HG02938 (cell line): ENCODE measurements around the gene ARHGAP22.

Source experiments
- ATAC-seq: cut with Tn5 transposase; IDR thresholded peaks from one replicate; pipeline ENCODE4 v1.9.1; 2021; ENCODE audit warnings: mild to moderate bottlenecking, moderate library complexity; ENCODE audit not compliant: unreplicated experiment

ARHGAP22 gene

DNA sequence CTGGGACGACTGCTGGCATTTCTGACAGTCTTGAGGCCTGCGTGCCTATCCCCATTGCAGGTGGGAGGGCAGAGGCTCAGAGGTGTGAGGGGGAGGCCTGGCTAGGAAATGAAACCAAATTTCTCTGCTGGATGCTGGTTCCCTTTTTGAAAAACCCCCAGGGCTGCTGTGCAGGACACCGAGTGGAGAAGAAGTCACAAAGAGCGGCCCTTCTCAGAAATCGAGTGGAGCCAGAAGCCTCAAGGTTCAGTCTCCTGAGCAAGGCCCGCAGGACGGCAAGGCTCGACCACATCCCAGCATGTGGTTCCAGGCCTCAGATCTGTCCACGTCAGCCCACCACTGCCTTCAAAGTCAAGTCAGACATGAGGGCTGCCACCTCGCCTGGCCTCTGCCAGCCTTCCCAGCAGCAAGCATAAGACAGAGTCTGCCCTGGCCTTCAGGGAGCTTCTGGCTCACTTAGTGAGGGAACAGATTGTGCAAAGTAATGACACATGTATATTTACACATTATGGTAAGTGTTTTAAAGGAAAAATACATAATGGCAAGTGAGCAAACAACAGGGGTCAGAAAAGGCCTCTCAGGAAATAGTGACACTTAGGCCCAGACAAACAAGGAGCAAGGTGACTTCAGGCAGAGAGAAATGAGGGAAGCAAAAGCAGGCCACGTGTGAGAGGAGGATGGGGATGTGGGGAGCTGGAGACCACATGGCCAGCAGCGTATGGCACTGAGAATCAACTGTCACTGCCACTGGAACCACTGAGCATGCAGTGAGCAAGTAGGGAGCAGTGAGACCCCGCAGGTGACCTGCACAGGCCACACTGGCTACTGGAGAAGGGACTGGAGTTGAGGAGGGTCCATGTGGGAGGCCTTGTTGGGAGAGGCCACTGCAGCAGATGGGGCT is 86.7 kb downstream of the ARHGAP22 start:
- no peak for ATAC-seq

DNA sequence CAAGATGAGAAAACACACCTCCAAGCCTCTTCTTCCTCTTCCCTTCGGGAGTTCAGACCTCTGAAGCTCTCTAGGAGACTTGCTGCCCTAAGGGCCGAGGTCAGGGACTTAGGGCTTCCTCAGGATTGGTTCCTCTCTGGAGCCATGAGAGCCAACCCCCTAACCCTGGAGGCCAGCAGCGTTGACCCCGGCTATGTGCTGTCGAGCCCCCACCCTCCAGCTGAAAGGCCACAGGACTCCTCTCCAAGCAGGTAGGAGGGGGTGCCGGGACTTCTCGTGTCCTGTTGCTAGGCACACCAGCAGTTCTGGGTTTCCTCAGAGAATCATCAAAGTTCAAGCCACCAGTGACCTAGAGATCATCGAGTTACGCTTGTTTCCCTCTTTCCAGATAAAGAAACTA is 87.4 kb downstream of the ARHGAP22 start:
- no peak for ATAC-seq

- no peak for ATAC-seq
Measured at GRCh38 chr10:48516911-48517310, 88.0 kb downstream of the ARHGAP22 start.

- ATAC-seq: no peak
Measured at GRCh38 chr10:48514916-48515315, 90.0 kb downstream of the ARHGAP22 start.

DNA sequence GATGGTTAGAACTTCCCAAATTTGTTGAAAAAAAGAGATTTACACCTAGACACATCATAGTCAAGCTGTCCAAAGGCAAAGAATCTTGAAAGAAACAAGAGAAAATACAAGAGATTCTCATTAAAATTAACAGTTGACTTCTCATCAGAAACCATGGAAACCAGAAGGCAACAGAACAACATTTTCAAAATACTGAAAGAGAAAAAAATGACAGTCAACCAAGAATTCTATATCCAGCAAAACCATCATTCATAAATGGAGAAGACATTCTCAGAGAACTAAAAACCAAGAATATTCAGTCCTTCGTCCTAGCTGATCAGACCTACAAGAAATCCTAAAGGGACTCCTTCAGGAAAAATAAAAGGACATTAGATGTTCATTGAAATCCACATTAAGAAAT is 90.6 kb downstream of the ARHGAP22 start:
- ATAC-seq: no peak

GRCh38 chr10:48512861-48513260 is 92.0 kb downstream of the ARHGAP22 start:
- ATAC-seq: no peak

- no peak for ATAC-seq
Measured at GRCh38 chr10:48511875-48512231, 93.0 kb downstream of the ARHGAP22 start.

- ATAC-seq: no peak
Measured at GRCh38 chr10:48511066-48511874, 93.6 kb downstream of the ARHGAP22 start.

DNA sequence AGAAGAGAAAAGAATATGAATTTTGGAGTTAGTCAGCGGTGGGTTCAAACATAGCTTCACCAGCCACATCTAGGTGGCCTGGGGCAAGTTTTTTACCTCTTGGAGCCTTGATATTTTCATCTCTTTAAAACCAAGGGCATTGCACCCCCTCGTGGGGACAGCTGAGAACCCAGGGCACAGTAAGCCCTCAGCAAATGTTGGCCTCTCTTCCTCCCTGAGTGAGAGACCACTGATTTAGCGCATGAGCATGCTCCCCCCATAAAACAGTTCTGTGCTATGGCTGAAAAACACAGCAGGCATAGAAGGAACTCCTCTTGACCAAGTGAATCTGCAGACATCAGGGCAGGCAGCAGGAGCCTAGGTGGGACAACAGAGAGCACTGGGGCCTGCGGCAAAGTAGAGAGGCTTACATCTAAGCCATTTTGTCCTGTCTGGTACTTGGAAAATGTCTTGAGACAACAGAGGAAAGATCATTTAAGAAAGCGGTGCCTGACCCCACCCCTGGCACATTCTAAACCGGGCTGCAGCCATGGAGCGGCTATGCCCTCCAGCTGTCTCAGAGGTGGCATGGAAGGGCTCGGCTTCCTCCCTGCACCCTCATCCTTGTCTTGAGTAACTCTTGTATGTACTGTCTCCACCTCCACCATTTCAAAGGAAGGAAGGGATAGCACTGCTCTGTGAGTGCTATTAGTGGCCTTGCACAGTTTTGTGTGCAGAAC is 94.7 kb downstream of the ARHGAP22 start:
- ATAC-seq: no peak

DNA sequence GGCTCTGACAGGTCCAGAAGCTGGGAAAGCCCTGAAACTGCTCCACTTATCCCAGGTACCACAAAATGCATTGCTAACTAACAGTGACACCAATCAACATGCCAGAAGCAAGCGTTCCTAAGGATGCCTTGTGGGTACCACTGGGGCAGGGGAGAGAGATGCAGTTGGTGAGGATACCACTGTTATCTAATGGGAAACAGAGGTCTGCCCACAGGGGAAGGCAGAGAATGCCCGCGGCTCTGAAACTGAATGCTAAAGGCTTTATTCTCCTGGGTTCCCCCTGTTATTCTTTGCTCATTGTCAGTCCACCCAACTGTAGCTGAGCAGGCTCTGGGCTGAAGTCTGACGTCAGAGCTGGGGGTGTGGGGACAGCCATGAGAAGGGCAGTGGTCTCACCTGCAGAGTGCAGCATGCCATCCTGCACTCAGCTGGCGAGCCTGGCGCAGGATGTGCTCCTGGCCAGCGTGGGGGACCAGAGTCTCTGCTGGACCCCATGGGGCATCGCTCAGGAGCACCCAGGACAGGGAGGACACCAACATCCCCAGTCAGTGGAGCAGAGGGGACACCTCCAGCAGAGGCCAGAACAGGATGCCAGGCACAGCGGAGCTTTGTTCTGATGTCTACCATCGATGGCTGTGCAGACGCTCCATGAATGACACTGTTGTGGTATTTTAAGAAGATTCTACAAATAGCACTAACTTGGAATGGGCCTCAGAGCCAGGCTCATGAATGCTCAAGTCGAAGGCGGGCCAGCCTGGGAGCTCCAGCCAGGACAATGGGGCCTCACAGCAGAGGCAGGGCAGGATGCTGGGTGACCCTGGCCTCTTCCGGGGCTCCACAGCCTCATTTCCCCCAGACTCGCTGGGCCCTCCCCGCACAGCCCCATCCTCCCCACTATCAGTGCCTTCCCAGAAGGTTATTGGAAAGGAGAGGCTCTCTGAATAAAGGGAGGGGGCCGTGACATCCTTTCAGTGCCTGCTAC is 95.8 kb downstream of the ARHGAP22 start:
- ATAC-seq: no peak

DNA sequence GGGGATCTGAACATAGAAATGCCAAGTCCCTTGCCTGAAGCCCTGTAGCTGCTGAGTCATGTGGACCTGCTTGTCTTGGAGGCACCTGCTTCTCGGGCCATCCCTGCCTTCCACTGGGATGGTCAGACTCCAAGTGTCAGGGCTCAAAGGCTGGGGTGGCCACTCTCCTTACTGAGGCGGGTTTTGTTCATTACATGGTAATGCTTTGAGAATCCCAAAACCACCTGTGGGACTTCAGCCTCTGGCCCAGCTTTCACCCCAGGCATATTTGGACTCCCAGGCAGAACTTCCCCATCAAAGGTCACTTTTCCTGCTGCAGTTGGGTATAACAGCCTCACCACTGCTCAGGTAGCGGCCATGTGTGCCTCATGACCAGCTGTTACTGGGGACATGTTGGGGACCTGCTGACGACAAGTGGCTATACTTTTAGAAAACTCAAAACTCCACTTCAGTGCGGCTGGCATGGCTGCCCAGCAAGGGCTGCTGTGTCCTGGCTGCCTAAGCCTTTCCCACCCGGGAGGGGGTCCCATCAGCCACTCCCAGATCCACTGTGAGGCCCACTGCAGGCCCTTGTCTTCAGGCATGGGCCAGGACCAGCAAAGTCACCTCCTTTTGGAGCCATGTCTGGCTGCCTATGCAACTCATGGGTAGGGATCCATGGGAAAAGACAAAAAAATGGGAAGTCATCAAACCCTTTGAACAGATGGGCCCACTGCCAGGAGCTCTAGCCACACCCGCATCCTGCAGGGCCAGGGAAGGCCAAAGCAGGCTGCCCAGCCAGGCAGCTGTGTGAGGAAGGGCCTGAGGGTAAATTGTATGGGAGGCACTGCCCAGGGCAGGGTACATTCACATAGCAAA is 96.7 kb downstream of the ARHGAP22 start:
- ATAC-seq: no peak

DNA sequence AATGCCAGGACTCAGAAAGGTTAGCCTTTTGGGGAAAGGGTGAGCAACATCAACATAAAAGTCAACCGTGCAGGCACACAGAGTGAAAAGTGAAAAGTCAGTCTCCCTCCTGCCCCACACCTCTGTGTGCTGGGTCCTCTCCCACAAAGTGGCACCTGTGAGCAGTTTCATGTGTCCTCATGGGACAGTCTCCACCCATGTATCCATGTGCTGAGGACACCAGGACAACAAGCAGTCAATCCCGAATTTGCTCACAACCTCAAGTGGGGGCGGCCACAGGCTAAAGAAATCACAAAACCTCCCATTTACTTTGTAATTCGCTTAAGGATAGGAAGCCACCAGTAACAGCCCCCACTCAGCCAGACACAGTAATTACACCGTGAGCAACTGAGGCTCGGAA is 97.4 kb downstream of the ARHGAP22 start:
- ATAC-seq: no peak

DNA sequence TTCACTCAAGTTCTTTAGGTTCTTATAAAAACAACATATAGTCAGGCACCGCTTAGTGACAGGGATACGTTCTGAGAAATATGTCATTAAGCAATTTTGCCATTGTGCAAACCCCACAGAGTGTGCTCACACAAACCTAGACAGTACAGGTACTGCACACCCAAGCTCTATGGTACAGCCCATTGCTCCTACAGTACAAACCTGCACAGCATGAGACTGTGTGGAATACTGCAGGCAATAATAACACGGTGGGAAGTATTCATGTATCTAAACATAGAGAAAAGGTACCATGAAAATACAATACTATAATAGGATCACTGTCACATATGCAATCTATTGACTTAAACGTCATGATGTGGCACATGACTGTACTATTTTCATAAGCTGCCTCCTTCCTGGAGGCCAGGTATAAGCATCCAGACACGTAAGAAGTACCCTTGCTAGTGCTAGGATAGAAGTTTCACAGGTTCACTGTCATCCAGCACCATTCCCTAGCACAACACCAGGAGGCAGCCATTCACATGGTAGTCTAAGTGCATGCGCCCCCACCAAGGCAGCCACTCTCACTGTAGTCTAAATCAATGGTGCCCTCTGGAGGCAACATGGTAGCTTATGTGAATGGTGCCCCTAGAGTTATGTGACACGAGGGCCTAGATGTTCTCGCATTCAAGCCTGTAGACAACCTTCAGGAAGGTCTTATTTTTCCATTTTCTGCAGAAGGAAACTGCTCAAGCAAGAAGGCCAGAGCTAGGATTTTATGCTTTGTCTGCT is 98.5 kb downstream of the ARHGAP22 start:
- ATAC-seq: no peak

DNA sequence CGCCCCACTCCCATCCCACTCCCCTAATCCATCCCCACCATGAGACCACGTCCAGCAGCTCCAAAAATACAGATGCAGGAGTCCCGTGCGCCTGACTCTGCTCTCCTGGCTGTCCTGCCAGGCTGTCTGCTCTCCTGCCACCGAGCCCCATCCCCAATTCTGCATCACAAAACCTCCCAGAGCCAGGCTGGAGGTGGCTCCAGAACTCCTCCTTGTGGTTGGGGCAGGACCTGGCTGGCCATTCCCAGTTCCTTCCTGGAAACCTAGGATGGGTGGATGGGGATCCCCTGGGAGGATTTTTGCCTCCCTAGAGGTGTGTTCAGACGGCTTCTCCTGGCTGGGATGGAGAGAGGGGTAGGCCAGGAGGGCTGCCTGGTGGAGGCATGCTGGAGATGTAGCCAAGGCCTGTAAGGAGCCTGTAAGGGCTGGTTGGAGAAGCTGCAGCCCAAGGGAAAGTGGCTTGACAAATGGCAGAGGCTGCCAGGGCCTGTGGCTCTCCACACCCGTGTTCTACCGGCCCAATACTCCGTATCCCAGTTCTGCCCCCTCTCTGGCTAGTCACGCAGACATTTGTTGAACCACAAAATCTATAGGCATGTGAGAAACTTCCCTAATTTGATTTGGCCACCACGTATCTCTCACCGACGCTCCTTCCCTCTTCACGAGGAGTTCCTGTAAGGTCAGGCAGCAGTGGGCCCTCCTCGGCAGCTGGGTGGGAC is 99.3 kb downstream of the ARHGAP22 start:
- ATAC-seq: no peak

GRCh38 chr10:48504141-48504885 is 100.6 kb downstream of the ARHGAP22 start:
- ATAC-seq: no peak

- no peak for ATAC-seq
Measured at GRCh38 chr10:48503293-48503911, 101.5 kb downstream of the ARHGAP22 start.

DNA sequence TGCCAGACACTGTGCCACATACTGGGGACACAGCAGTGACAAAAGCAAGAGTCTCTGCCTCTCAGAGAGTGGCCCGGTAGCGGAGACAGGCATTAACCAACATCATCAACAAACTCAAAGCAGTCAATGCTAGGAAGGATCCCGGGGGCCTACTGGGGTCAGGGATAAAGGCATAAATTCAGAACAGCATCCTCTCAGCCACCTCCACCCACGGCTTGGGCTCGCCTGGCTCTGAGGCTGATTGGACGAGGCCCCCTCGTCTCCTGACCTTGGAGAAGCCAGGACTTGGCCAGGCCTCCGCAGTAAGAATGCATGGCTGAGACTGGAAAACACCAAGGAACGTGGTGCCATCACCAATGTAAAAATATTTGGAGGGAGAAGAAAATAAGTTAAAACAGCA is 102.1 kb downstream of the ARHGAP22 start:
- ATAC-seq: no peak
